ENCODE measurements around the gene RNF148. TPM values are rescaled to one million over a fixed set of nuclear protein-coding genes. Genes with fewer than 3 reads are reported as not detected.

Gene RNF148
- not detected in 2 replicates for total RNA-seq (2014; rRNA removed; shearing (Covaris generic); ENCODE audit: low replicate concordance)

- DNase-seq (ENCODE audit: low read depth): peak; percentile 17
- in situ Hi-C loops (cut with HindIII; ENCODE audit: low pct_unique_long_range_greater_than_20kb, low sequenced_read_pairs): no loop called here
Observed at GRCh38 chr7:122702872-122703510, at the start of gene RNF148. Gene RNF148, minus strand, starts transcription at chr7:122702922. Its CDS starts 172 bp downstream, at chr7:122702750.

DNA sequence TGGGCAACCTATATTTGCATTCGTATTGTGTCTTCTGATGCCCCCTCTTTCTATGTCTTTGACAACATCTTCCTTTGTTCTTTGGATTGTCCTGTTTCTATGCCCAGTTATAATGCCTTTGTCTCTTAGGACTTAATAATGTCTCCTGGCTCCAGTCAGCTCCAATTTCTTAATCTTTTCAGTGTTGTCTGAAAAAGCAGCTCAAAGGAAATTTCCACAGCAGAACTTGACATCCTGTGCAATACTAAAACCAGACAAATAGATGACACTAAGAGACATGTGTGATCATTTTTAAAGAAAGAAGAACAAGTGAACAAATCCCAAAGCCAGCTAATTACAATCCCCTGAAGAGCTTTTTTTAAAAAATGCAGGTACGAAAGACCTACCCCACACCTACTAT lies 47.7 kb upstream of the RNF148 start:
- in situ Hi-C loops (cut with HindIII; ENCODE audit: low pct_unique_long_range_greater_than_20kb, low sequenced_read_pairs): no loop called here
- no peak for DNase-seq (ENCODE audit: low read depth)

DNA sequence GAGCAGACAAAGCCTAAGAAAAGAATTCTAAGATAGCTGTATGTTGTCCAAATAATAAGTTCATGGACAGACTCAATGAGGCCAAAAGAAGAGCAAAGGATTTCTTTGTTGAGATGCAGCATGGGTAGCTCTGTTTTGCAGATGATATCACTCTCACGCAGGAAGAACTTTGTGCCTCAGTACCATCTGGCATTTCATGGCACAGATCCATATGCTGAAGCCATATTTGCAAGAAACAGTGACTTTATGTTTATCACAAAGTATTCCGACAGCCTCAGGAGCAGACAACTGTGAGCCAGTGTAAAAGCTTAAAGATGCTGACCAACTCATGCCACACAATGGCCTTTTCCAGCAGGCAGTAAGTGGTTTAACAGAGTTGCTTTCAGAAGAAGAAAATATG lies 45.5 kb upstream of the RNF148 start:
- DNase-seq (ENCODE audit: low read depth): no peak
- in situ Hi-C loops (cut with HindIII; ENCODE audit: low pct_unique_long_range_greater_than_20kb, low sequenced_read_pairs): no loop called here

DNA sequence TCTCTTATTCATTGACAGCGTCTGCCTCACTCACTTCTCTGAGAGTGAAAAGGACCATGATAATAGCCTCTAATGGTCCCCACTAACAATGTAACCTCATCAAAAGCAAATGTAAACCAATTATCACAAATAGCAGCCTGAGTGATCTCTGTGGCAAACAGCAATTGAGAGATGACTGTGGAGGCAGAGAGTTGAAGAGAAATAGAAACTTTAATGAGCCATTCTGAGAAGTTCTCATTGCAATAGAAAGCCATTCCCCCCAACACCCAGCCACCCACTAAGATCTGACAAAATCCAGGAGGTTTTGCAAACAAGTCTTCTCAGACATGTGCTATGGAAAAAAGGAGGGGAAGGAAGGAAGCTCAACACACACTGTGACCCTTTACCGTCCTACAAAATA lies 44.2 kb upstream of the RNF148 start:
- in situ Hi-C loops (cut with HindIII; ENCODE audit: low pct_unique_long_range_greater_than_20kb, low sequenced_read_pairs): no loop called here
- no peak for DNase-seq (ENCODE audit: low read depth)

DNA sequence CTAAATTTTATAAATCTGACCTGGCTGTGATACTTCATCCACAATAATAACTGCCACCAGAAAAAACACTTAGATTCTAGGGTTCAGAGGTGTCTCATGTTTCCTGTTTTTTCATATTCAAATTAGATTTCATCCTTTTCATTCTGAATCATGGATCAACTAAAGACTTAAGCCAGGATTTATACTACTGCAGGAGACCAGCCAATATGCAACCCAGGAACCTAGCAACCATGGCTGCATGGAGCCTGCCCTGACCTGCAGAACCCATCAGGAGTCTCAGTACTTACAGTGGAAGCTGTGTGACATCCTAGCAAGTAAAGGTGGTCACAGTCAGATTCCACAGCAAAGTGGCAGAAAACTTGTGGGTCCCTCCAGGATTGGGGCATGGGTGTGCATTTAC lies 40.5 kb upstream of the RNF148 start:
- DNase-seq (ENCODE audit: low read depth): no peak
- in situ Hi-C loops (cut with HindIII; ENCODE audit: low pct_unique_long_range_greater_than_20kb, low sequenced_read_pairs): no loop called here

DNA sequence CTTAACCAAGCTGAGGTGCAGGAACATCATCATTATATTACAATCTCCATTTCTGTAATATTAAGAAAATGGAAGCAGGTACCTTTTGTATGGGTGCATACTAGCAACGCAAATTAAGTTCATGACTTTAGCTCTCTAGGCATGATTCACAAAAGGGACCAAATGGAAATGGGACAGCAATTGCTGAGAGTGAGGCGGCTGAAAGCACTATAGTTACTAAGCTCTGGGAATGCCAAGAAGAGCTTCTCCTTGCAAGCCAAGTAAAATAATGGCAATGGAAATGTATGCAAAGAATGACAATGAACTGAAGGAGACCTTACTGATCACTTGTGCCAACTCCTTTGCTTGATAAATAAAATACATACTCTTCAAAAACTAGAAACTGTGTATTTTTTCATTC lies 36.2 kb upstream of the RNF148 start:
- DNase-seq (ENCODE audit: low read depth): no peak
- in situ Hi-C loops (cut with HindIII; ENCODE audit: low pct_unique_long_range_greater_than_20kb, low sequenced_read_pairs): no loop called here

GRCh38 chr7:122736183-122736582 lies 33.5 kb upstream of the RNF148 start:
- in situ Hi-C loops (cut with HindIII; ENCODE audit: low pct_unique_long_range_greater_than_20kb, low sequenced_read_pairs): no loop called here
- no peak for DNase-seq (ENCODE audit: low read depth)

- DNase-seq (ENCODE audit: low read depth): no peak
- in situ Hi-C loops (cut with HindIII; ENCODE audit: low pct_unique_long_range_greater_than_20kb, low sequenced_read_pairs): no loop called here
Observed at GRCh38 chr7:122727759-122728158, 25.0 kb upstream of the RNF148 start.

DNA sequence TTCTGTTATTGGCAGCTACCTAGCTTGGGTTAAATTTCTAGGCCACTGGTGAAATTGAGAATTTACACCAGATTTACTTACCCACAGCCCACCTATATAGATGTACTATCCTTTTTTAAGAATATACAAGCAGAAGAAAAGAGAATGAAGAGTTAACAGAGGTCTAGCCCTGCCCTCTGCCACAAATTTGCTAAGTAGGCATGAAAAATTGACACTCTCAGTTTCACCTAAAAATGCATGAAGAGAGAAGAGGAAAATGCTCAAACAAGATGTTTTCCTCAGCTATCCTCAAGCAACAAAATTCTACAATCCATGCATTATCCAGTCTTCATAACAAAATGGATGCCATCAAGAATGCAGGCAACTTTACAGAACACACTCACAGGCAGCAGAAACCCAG lies 24.6 kb upstream of the RNF148 start:
- in situ Hi-C loops (cut with HindIII; ENCODE audit: low pct_unique_long_range_greater_than_20kb, low sequenced_read_pairs): no loop called here
- no peak for DNase-seq (ENCODE audit: low read depth)

GRCh38 chr7:122726881-122727280 lies 24.2 kb upstream of the RNF148 start:
- in situ Hi-C loops (cut with HindIII; ENCODE audit: low pct_unique_long_range_greater_than_20kb, low sequenced_read_pairs): no loop called here
- no peak for DNase-seq (ENCODE audit: low read depth)

DNA sequence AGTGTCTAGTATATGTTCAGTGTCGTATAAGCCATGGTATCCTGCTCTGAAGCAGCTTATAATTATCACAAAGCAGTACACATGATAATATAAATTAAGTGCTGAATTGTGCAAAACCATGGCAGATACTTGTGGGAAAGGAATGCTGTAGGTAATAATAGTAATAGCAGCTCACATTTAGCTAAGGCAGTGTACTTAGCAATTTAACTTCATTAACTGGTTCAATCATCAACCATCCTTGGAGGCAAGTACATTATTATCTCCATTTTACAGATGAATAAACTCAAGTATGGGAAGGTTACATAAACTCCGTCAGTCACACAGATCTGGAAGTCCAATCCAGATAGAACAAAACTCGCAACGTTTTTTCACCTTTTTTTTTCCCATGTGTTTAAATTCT lies 21.6 kb upstream of the RNF148 start:
- DNase-seq (ENCODE audit: low read depth): no peak
- in situ Hi-C loops (cut with HindIII; ENCODE audit: low pct_unique_long_range_greater_than_20kb, low sequenced_read_pairs): no loop called here

DNA sequence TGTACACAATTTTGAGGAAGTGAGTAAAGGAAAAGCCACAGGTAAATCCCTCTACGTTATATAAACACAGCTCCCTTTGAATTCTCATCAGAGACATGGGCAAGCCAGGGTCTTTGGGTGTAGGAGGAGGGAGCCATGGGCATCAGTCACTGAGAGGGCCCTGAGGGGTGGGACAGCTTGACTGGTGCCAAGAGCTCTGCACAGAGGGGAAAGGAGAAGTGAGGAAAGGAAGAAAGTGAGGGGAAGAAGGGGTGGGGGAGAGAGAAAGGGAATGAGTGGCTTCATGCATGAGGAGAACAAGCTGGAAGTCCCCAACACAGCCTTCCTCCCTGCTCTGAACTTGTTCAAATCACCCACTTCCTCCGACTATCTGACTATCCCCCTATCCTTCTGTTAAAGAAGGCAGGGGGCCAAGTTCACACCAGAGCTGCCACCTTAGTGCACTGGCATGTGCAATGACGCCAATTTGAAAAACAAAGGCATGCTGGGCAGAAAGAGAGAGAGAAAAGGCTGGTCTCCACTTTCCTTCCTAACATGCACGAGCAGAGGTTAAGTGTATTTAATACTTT lies 16.4 kb upstream of the RNF148 start:
- in situ Hi-C loops (cut with HindIII; ENCODE audit: low pct_unique_long_range_greater_than_20kb, low sequenced_read_pairs): no loop called here
- no peak for DNase-seq (ENCODE audit: low read depth)

DNA sequence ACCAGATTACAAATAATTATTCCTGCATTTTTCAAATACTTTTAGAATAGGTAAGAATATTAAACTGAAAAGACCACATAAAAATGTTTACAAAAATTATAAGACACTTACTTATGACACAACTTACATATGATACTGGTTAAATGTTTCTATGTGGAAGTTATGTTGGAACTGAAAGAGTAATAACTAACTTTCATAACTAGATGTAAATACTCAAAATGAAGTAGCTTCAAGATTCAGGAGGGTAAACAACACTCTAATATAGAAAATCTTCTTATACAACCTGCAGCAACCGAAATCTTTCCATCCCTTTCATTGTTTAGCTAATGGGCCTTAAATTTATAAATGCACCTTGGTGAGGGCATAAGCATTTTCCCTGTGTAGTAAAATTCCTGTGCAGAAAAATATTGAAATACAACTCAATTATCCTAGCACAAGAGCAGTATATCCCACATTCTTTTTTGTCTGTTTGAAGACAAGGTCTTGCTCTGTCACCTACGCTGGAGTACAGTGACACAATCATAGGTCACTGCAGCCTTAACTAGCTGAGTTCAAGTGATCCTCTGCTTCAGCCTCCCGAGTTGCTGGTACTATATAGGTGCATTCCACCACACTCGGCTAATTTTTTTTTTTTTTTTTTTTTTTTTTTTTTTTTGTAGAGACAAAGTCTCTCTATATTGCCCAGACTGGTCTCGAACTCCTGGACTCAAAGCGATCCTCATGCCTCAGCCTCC lies 14.8 kb upstream of the RNF148 start:
- in situ Hi-C loops (cut with HindIII; ENCODE audit: low pct_unique_long_range_greater_than_20kb, low sequenced_read_pairs): no loop called here
- no peak for DNase-seq (ENCODE audit: low read depth)

- in situ Hi-C loops (cut with HindIII; ENCODE audit: low pct_unique_long_range_greater_than_20kb, low sequenced_read_pairs): no loop called here
- no peak for DNase-seq (ENCODE audit: low read depth)
Observed at GRCh38 chr7:122715183-122715582, 12.5 kb upstream of the RNF148 start.

DNA sequence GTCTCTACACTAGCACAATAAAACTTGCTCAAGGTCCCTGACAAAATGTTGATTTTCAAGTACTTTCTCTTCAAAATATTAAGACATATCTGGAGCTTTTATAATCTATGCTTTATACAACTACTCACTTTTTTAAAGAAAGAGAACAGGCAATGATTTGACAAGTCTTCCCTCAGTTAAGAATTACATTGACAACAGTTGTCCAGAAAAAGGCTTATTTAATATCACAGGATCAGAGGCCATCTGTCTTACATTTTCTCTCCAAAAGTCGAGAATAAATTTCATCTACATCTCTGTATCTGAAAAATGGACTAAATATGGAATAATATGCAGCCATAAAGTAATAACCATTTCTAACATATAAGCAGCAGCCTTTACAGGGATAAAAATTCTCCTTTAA lies 8.2 kb upstream of the RNF148 start:
- no peak for DNase-seq (ENCODE audit: low read depth)
- in situ Hi-C loops (cut with HindIII; ENCODE audit: low pct_unique_long_range_greater_than_20kb, low sequenced_read_pairs): no loop called here

GRCh38 chr7:122709930-122710646 lies 7.4 kb upstream of the RNF148 start:
- in situ Hi-C loops (cut with HindIII; ENCODE audit: low pct_unique_long_range_greater_than_20kb, low sequenced_read_pairs): no loop called here
- DNase-seq (ENCODE audit: low read depth): no peak

- in situ Hi-C loops (cut with HindIII; ENCODE audit: low pct_unique_long_range_greater_than_20kb, low sequenced_read_pairs): no loop called here
- no peak for DNase-seq (ENCODE audit: low read depth)
Observed at GRCh38 chr7:122706836-122707235, 4.1 kb upstream of the RNF148 start.

GRCh38 chr7:122699017-122699416 lies 3.7 kb downstream of the RNF148 start, which contains the start of gene RNF133:
Gene RNF133, minus strand, starts transcription at chr7:122699117. Its CDS starts 199 bp downstream, at chr7:122698918.
- in situ Hi-C loops (cut with HindIII; ENCODE audit: low pct_unique_long_range_greater_than_20kb, low sequenced_read_pairs): no loop called here
- DNase-seq (ENCODE audit: low read depth): no peak

DNA sequence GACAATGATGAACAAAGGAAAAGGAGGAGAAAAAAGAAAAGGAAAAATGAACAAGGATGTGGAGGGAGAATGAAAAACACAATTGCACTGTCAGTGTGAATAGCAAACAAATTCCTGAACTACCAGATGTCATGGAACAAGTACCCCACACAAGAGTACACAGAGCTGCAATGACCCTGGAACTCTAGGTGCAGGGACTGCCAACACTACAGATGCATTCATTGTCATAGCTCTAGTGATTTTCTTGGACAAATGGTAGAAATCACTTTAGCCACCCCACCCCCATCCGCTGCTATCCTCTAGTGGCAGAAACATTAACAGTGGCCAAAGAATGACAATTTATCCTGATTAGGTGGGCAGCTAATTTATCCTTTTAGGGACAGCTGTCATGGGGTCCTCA lies 6.9 kb downstream of the RNF148 start:
- in situ Hi-C loops (cut with HindIII; ENCODE audit: low pct_unique_long_range_greater_than_20kb, low sequenced_read_pairs): no loop called here
- no peak for DNase-seq (ENCODE audit: low read depth)
